ENCODE data around the gene OR4F15.

The OR4F15 gene

DNA sequence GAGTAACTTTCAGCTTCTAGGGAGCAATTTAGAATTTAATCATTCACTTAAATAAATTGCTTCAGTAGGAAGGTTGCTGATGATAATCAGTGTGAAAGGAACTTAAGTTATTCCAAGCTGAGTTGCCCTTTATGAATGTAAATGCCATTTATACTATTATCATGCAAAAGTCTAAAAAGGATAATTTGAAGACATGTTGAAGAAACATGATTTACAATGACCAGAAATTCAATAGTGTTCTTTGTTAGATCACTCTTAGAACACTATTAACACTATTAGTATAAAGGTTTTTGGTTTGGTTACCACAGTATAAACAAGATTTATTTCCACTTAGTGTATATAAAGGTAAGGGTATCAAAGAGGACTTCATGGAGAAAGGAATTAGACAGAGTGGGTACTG lies 7.1 kb upstream of the OR4F15 start:
- no peak for DNase-seq

DNA sequence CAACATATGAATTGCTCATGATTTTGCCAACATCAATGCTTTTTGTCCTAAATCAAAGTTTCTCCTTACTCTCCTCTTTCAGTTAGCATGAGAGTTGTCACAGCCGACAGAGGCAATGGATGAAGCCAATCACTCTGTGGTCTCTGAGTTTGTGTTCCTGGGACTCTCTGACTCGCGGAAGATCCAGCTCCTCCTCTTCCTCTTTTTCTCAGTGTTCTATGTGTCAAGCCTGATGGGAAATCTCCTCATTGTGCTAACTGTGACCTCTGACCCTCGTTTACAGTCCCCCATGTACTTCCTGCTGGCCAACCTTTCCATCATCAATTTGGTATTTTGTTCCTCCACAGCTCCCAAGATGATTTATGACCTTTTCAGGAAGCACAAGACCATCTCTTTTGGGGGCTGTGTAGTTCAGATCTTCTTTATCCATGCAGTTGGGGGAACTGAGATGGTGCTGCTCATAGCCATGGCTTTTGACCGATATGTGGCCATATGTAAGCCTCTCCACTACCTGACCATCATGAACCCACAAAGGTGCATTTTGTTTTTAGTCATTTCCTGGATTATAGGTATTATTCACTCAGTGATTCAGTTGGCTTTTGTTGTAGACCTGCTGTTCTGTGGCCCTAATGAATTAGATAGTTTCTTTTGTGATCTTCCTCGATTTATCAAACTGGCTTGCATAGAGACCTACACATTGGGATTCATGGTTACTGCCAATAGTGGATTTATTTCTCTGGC lies 6.2 kb upstream of the OR4F15 start:
- DNase-seq: no peak

DNA sequence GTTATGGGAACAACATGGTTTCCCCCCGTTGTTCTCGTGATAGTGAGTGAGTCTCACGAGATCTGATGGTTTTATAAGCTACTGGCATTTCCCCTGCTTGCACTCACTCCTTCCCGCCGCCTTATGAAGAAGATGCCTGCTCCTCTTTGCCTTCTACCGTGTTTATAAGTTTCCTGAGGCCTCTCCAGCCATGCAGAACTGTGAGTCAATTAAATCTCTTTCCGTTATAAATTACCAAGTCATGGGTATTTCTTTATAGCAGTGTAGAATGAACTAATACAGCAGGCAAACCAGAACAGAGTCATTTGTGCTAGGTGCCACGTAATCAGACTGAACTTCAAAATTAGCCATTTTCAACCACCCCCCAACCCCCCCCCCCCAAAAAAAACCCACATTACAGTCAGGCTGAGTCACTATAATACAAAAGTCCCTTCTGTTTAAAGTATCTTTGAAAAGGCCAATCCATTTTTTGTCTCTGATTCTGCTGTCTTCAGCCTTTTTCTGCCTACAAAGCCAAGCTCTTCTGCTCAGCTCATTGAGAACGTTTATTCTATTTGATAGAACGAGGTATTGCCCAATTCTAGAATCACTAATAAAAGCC lies 4.6 kb upstream of the OR4F15 start:
- DNase-seq: no peak

DNA sequence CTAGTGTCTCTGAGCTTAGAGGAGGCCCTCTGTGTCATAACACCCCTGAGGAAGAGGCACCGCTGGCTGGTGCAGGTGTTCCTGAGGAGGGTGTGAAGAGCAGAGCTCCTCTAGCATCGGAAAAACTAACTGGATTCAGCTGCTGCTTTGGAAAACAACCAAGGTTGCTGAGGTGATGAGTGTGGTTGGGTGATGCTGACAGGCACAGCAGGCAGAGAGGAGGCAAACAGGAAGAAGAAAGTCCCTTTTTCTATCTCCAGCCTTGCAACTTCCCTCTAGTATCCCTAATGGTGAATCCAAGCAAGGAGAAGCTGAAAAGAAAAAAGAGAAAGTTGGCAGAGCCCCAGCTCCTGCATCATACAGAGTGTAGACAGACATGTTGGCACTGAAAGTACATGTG lies 3.8 kb upstream of the OR4F15 start:
- no peak for DNase-seq

DNA sequence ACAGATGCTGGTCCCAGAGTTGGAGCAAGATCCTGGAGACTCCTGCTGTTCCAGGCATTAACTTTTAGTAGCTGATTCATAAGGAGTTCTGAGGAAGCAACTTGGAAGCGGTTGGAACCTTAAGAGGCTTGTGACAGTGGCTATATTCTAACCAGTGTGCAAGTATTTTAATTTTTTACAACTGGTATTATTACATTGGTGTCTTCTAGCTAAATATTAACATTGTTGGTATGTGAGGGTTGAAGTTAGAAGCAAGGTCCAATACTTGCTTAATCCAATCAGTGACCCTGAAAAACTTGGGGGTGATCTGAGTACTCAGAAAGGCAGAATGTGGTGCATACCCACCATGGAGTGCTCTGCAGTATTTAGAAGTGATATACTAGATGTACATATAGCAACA lies 1.5 kb upstream of the OR4F15 start:
- DNase-seq: no peak

DNA sequence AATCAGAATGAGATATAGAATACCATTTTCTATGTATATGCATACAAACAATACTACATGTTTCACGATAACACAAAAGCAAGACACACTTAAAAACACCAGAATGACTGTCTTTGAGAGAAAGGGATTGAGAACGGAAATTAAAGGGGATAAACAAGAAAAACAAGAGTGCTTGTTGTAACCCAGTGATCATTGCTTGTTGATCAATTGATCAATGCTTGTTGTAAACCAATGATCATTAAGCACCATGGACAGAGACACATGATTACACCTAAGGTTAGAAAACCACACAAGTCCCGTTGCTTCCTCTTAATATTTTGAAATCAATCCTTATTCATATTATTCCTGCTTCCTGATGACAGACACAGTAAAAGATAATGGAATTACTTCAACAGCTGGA lies 1.1 kb upstream of the OR4F15 start:
- DNase-seq: no peak

DNA sequence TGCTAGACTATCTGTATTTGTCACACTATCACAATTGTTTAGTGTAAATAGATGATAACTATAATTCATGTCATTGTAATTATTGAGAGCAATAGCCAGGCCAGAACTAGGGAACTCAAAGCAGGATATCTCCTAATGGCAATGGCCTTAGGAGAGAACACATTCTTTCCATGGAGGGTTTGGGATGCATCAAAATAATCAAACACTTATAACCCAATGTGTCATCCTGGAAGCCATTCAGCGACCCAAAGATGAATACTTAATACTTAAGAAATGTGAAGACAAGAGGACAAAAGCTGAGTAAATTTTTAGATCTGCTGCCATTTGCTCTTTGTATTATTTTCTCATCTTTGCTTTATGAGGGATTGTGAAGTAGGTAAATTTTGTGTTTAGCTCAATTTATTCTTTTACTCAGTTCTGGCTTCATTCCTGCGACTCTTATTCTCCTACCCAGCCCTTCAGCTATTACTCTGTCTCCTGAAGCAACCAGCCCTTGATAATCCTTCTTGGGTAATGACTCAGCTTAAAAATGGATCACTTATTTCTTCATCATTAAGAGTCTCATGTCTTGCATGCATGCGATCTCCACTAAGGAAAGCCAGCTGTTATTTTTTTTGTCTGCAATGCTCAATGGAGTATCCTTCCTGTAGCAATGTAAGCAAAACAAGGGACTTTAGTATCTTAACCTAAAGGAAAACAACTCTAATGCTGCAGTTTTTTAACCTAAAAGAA lies 2.0 kb downstream of the OR4F15 start:
- no peak for DNase-seq

DNA sequence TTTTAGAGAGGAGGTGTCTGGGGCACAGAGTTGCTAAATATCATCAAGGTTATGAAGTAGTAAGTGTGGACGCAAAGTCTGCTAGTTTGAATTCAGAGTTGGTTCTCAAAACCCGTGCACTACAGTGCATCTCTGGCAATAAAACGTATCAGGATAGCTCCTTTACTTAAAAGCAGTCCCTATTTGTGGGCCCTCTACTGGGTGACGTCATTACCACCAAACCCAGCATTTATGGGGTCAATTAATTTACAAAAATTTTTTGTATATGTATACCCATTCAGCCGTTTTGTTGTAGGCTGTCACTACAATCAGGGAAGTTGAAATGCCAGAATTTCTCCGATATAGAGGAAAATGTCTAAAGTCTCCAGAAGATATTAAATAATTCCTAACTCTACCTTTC lies 8.8 kb downstream of the OR4F15 start:
- DNase-seq: no peak

DNA sequence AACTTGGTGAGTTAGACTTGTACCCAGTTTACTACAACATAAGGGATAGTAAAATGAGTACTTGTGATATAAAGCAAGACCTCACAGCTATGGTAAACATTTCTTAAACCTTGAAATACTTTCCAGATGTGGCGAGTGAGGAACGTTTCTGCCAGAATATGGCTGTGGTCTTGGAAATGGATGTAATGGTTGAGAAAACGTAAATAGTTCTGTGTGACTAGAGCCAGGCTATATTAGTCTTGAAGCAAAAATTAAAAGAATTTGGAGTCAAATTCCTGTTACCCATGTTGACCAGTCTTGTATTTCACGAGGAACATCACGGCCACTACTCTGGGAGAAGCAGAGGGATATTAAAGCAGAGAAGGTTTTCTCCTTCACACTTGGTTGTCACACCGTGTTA lies 15.3 kb downstream of the OR4F15 start:
- DNase-seq: no peak

DNA sequence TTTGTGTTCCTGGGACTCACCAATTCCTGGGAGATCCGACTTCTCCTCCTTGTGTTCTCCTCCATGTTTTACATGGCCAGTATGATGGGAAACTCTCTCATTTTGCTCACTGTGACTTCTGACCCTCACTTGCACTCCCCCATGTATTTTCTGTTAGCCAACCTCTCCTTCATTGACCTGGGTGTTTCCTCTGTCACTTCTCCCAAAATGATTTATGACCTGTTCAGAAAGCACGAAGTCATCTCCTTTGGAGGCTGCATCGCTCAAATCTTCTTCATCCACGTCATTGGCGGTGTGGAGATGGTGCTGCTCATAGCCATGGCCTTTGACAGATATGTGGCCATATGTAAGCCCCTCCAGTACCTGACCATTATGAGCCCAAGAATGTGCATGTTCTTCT lies 16.8 kb downstream of the OR4F15 start:
- DNase-seq: no peak

DNA sequence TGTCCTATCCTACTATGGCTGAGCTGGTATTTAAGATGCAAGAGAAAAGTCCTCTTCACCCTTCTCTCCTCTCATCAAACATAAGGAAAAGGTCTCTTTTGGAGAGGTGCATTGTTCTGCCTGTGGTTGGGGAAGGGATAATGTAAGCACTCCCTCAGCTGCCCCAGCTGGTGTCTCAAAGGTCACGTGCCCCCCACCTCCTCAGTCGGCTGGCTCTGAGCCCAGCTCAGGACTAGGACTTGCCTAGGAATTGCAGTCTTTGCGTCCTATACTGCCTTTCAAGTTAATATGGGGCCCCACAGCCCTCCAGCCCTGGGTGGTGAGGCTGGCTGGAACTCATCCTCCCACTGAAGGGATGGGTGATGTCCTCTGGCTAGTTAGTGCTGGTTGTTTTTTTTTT lies 29.7 kb downstream of the OR4F15 start:
- DNase-seq: no peak

DNA sequence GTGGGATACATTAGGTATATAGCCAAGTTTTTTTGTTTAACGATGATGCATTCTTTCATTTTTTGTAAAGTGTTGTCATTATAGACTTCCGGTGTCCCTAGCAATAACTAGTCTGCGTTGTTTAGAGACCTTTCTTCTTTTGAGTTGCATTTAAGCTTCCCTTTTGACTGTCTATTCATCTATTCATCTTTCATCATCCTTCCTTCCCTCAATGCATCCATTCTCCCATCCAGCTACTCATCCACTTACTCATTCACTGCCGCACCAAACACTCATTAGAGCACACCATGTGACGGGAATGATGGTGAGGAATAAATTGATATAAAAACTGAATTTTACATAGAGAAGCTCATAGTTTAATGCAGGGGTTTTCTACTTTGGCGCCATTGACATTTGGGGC lies 32.9 kb downstream of the OR4F15 start:
- DNase-seq: no peak

DNA sequence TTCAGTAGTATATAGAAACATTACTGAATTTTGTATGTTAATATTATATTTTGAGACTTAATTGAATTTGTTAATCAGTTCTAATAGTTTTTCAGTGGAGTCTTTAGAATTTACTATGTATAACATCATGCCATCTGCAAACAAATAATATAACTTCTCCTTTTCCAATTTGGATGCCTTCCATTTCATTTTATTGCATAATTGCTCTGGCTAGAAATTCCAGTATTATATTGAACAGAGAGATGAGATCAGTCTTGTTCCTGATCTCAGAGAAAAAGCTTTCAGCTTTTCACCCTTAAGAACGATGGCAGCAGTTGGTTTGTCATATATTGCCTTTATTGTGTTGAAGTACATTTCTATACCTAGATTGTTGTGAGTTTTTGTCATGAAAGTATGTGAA lies 40.4 kb downstream of the OR4F15 start:
- DNase-seq: no peak
